Measurements from ENCODE around the gene EHMT1.

DNA sequence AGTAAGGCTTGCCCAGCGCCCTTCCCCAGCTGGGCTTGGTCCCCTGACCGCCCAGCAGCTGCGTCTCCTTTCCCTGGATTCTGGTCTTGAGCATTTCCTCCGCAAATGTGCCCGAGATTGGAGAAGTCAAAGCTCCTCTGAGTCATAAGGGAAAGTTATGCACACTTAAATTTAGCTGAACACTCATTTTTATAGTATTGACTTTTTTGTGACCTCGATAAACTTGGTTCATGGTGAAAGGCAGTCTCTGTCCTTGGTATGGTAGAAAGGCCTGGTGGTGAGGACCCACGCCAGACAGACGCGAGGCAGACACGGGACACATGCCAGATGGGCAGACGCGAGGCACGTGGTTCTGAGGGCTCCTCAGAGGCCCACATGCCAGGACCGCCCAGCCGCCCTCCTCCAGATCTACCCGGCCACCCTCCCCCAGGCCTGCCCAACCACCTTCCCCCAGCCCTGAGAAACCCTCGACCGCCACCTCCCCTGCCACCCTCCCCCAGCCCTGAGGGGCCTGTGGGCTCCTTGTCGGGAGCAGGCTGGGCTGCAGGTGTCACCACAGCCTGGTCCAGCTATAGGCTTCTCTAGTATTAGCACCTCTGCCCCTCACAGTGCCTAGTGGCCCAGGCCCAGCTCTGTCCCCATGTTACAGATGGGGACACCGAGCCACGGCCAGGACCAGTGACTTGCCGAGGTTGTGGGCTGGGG lies 197.9 kb downstream of the EHMT1 start:
- no peak for TF ChIP-seq CTCF (IDR thresholded peaks at IDR 0.05)
- TF ChIP-seq EP300 (IDR thresholded peaks at IDR 0.05; ENCODE audit: borderline replicate concordance in 1 of 2, low read depth in 1 of 2, low read length in 1 of 2) = no peak
- no peak for TF ChIP-seq FOXM1 (IDR thresholded peaks at IDR 0.05; ENCODE audit: low read depth)
- TF ChIP-seq, protein P1, sequence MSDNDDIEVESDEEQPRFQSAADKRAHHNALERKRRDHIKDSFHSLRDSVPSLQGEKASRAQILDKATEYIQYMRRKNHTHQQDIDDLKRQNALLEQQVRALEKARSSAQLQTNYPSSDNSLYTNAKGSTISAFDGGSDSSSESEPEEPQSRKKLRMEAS (IDR thresholded peaks at IDR 0.05; ENCODE audit: low read depth) = no peak
- no peak for TF ChIP-seq USF2 (IDR thresholded peaks at IDR 0.05; ENCODE audit: borderline replicate concordance, low read depth, low read length)
- TF ChIP-seq TEAD4 (IDR thresholded peaks at IDR 0.05; ENCODE audit: borderline replicate concordance, insufficient read depth) = no peak
- TF ChIP-seq REST (IDR thresholded peaks at IDR 0.05; ENCODE audit: low read depth, low read length) = no peak
